ENCODE measurements around the gene ADGRV1.
"Not testable (repeated sequence)": the region's sequence is repeated elsewhere in the genome, so short reads cannot be mapped to it uniquely, and the experiment has no call there.

Gene ADGRV1

DNA sequence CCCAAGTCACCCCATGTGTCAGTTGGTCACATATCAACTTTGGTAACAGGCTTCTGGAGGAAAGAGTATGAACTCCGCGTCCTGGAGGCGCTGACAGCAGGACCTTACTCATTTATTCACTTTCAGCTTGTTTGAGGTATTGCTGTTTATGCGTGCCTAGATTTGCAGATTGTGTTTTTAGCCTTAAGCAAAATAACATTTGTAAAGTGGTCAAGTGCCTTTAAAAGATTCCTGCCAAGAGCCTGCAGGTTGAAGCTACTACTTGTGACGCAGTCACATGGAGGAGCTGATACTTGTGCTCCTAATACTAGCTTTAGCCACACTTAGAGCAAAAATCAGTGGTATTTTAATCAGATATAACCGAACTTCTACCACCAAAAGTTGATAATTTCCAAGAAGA lies 351.3 kb downstream of the ADGRV1 start:
- Mint-ChIP-seq H3K36me3 (ENCODE audit: low read depth) (no peaks in the 10 kb centered on the region), H3K4me3 (no peak overlapping the region), H3K9me3 (no peaks in the 10 kb centered on the region), H3K27me3 (no peaks in the 10 kb centered on the region), H3K27ac (no peak overlapping the region), H3K4me1 (ENCODE audit: low read depth) (no peaks in the 10 kb centered on the region)
- intact Hi-C loops (cut with micrococcal nuclease) = no loop called here

DNA sequence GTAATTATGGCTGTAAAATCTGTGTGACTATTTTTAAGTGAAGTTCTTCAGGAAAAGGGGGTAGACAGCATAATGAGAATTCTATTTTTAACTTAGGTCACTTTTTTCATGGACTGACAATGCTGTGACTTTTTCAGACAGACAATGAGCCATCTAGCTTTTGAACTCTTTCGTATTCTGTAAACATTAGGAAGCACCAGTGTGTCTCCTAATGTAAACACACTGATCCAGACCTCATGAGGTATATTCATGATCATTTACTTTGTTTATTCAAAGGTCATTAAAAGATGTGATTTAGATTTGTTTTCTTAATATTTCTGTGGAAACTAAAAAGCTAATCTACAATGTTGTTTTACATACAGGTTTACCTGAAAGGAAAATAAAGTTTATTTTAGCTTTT lies 352.6 kb downstream of the ADGRV1 start:
- no peaks in the 10 kb centered on the region for H3K9me3 Mint-ChIP-seq
- H3K36me3 Mint-ChIP-seq (ENCODE audit: low read depth) = no peaks in the 10 kb centered on the region
- intact Hi-C loops (cut with micrococcal nuclease) = no loop called here
- no peaks in the 10 kb centered on the region for H3K27me3 Mint-ChIP-seq
- no peak overlapping the region for H3K27ac Mint-ChIP-seq
- no peaks in the 10 kb centered on the region for H3K4me1 Mint-ChIP-seq (ENCODE audit: low read depth)
- H3K4me3 Mint-ChIP-seq = no peak overlapping the region

DNA sequence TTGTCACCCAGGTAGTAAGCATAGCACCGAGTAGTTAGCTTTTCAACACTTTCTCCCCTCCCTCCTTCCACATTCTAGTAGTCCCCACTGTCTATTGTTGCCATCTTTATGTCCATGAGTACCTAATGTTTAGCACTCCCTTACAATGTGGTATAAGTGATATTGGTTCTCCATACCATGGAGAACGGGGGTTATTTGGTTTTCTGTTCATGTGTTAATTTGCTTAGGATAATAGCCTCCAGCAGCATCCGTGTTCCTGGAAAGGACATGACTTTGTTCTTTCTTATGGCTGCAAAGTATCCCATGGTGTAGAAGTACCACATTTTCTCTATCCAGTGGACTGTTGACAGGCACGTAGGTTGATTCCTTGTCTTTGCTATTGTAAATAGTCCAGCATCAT lies 353.9 kb downstream of the ADGRV1 start:
- Mint-ChIP-seq H3K4me3 (no peak overlapping the region), H3K27ac (no peak overlapping the region), H3K4me1 (ENCODE audit: low read depth) (no peaks in the 10 kb centered on the region), H3K9me3 (no peaks in the 10 kb centered on the region), H3K36me3 (ENCODE audit: low read depth) (no peaks in the 10 kb centered on the region), H3K27me3 (no peaks in the 10 kb centered on the region)
- intact Hi-C loops (cut with micrococcal nuclease) = no loop called here

DNA sequence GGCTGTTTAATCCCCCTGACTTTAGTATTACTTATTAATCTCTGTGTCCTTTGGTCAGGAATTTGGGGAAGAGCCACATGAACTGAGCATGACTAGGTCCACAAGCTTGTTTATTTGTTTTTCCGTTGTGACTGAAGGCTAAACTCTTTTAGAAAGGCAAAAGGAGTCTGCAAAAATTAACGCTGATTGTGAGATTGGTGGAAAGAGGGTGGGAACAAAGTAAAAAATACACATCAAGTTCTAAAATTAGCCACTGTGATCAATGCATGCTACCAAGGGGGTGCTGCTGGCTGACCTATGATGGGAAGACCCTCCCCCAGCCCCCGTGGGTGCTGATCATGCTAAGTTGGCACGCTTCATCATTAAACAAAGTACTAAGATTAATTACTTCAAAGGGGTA lies 356.8 kb downstream of the ADGRV1 start:
- H3K27me3 Mint-ChIP-seq = no peaks in the 10 kb centered on the region
- H3K9me3 Mint-ChIP-seq = no peaks in the 10 kb centered on the region
- H3K4me3 Mint-ChIP-seq = no peak overlapping the region
- no peak overlapping the region for H3K27ac Mint-ChIP-seq
- H3K4me1 Mint-ChIP-seq (ENCODE audit: low read depth) = no peaks in the 10 kb centered on the region
- intact Hi-C loops (cut with micrococcal nuclease) = no loop called here
- H3K36me3 Mint-ChIP-seq (ENCODE audit: low read depth) = no peaks in the 10 kb centered on the region

DNA sequence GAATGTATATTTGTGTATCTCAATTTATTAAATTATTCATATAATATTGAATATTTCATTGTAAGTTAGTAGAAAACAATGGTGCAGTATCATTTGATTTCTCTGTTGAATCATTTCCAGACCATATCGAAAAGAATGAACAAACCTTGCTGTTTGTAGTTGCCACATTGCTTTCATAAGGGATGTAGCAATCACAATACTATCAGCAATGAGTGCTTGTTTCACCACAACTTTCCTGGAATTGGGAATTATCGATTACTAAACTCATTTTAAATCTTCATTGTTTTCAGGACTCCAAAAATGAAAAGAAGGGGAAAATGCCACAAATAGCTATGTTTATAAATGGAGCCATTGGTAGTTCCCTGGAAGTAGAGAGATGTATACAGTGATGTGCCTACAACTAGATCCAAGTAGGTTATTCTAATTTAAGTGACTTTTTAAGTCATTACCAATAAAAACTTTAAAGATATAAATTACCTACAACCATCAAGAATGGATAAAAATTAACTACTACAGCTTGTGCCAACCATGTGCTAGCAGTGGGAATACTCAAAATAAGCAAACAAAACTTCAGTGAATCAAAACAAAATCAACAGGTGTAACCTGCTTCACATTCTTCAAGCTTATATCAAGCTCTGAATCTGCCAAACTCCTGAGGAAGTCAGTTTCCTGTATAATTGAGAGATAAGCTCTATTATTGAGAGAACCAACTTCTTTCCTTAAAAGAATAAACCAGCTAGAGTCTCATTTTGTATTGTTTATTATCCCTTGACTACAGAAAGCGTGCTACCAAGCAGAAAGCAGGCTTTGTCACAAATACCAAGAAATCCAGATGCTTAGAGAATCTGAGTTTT lies 358.6 kb downstream of the ADGRV1 start:
- intact Hi-C loops (cut with micrococcal nuclease) = no loop called here
- H3K36me3 Mint-ChIP-seq (ENCODE audit: low read depth) = no peaks in the 10 kb centered on the region
- H3K27ac Mint-ChIP-seq = no peak overlapping the region

DNA sequence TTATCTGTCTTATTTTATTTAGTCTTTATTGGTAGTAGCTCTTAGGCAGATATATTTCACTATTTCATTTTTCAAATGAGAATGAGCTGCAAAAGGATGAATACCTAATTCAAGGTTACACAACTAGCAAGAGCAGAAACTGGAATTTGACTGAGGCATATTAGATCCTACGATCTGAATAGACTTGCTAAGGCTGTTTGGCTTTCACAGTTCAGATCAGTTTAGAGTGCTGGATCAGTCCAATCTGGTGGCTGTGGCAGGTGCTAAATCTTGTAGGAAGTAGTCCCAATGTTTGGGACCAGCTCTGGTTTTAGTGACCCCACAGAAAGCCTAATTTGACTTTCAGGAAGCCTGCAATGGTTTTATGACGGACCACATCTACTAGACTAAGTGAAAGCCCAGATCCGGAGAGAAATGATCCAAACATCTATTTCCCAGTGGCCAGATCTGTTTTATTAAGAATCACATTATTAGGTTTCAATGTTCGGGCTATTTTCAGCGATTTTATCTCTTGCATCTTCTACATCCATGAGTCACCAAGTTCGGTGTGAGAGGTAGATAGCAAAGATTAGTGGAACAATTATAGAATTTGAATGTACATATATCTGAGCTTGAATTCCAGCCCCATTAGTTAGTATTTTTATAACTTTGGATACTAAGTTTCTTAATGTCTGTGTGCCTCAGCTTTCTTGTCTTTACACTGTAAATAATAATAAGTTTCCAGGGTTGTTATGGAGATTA lies 359.5 kb downstream of the ADGRV1 start:
- H3K36me3 Mint-ChIP-seq (ENCODE audit: low read depth) = no peaks in the 10 kb centered on the region

More for the DNA sequence above, 358.6 kb downstream of the ADGRV1 start:
- Mint-ChIP-seq H3K4me1 (ENCODE audit: low read depth) (no peaks in the 10 kb centered on the region), H3K9me3 (no peaks in the 10 kb centered on the region), H3K4me3 (no peak overlapping the region), H3K27me3 (no peaks in the 10 kb centered on the region)

DNA sequence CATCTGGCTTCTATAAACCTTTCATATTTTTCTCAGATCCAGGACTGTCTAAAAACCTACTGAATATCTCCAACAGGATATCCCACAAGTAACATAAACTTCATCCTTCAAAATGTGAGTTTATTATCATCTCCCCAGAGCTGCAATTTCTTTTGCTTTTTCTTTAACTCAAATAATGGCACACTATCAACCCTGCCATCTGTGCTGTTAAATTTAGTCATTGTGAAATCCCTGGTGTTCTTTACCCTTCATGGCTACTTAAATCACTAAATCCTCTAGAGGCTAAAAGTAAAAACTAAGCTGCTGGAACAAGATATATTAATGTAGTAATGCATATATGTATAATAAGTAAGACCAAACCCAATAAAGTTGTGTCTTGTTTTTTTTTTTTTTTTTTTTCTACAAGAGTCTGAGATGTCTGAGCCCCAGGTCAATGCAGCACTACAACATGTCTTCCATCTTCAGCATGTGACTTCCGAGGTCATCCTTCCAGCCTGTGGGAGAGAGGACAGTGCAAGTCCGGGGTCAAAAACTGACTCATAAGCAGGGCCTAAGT lies 362.9 kb downstream of the ADGRV1 start:
- intact Hi-C loops (cut with micrococcal nuclease) = no loop called here
- no peaks in the 10 kb centered on the region for H3K9me3 Mint-ChIP-seq
- no peak overlapping the region for H3K27ac Mint-ChIP-seq
- no peak overlapping the region for H3K4me3 Mint-ChIP-seq
- H3K27me3 Mint-ChIP-seq = no peaks in the 10 kb centered on the region
- H3K4me1 Mint-ChIP-seq (ENCODE audit: low read depth) = no peaks in the 10 kb centered on the region
- H3K36me3 Mint-ChIP-seq (ENCODE audit: low read depth) = no peaks in the 10 kb centered on the region

More for the DNA sequence above, 359.5 kb downstream of the ADGRV1 start:
- intact Hi-C loops (cut with micrococcal nuclease) = no loop called here
- Mint-ChIP-seq H3K4me3 (no peak overlapping the region), H3K27me3 (no peaks in the 10 kb centered on the region), H3K4me1 (ENCODE audit: low read depth) (no peaks in the 10 kb centered on the region), H3K27ac (no peak overlapping the region), H3K9me3 (no peaks in the 10 kb centered on the region)

DNA sequence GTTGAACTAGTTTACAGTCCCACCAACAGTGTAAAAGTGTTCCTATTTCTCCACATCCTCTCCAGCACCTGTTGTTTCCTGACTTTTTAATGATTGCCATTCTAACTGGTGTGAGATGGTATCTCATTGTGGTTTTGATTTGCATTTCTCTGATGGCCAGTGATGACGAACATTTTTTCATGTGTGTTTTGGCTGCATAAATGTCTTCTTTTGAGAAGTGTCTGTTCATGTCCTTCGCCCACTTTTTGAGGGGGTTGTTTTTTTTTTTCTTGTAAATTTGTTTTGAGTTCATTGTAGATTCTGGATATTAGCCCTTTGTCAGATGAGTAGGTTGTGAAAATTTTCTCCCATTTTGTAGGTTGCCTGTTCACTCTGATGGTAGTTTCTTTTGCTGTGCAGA lies 365.6 kb downstream of the ADGRV1 start:
- H3K4me1 Mint-ChIP-seq (ENCODE audit: low read depth); H3K27me3 Mint-ChIP-seq; H3K27ac Mint-ChIP-seq; H3K9me3 Mint-ChIP-seq; H3K4me3 Mint-ChIP-seq; intact Hi-C loops (cut with micrococcal nuclease); H3K36me3 Mint-ChIP-seq (ENCODE audit: low read depth): not testable (repeated sequence)

DNA sequence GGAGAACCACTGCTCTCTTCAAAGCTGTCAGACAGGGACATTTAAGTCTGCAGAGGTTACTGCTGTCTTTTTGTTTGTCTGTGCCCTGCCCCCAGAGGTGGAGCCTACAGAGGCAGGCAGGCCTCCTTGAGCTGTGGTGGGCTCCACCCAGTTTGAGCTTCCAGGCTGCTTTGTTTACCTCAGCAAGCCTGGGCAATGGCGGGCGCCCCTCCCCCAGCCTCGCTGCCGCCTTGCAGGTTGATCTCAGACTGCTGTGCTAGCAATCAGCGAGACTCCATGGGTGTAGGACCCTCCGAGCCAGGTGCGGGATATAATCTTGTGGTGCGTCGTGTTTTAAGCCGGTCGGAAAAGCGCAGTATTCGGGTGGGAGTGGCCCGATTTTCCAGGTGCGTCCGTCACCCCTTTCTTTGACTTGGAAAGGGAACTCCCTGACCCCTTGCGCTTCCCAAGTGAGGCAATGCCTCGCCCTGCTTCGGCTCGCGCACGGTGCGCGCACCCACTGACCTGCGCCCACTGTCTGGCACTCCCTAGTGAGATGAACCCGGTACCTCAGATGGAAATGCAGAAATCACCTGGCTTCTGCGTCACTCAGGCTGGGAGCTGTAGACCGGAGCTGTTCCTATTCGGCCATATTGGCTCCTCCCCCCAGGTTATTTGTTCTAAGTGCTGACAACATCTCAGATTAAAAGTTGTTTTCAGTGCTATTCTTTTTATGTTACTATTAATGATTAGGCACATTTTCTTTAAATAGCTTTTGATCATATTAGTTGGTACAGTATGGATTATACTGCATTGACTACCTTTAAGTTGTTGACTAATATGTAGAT lies 370.6 kb downstream of the ADGRV1 start:
- H3K4me1 Mint-ChIP-seq (ENCODE audit: low read depth); H3K36me3 Mint-ChIP-seq (ENCODE audit: low read depth); H3K4me3 Mint-ChIP-seq; H3K9me3 Mint-ChIP-seq; H3K27ac Mint-ChIP-seq; intact Hi-C loops (cut with micrococcal nuclease); H3K27me3 Mint-ChIP-seq: not testable (repeated sequence)

DNA sequence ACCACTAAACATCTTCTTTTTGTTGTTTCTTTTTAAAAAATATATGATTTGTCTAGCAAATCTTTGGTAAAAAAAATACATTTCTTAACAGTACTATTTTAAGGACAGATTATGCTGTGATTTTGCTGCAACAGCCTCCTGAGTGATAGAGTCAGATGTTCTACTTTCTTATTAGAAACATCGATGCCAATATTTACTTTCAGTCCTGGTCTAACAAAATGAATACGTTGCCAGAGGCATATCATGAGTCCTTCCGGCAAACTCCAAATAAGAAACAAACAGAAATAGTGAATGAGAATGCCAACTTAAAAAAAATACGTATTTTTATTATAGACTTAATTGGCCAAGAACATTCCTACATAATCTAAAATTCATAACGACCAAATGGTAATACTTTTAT lies 371.5 kb downstream of the ADGRV1 start:
- no peaks in the 10 kb centered on the region for H3K4me1 Mint-ChIP-seq (ENCODE audit: low read depth)
- H3K9me3 Mint-ChIP-seq = no peaks in the 10 kb centered on the region
- no peak overlapping the region for H3K27ac Mint-ChIP-seq
- no peaks in the 10 kb centered on the region for H3K36me3 Mint-ChIP-seq (ENCODE audit: low read depth)
- H3K27me3 Mint-ChIP-seq = peaks cover 3% of the 10 kb centered on the region
- no peak overlapping the region for H3K4me3 Mint-ChIP-seq
- intact Hi-C loops (cut with micrococcal nuclease) = loop anchor here (2.0 to 10.0 kb wide), 3 partner anchors 63 to 455 kb away; partner anchors contain the start of gene ARRDC3

DNA sequence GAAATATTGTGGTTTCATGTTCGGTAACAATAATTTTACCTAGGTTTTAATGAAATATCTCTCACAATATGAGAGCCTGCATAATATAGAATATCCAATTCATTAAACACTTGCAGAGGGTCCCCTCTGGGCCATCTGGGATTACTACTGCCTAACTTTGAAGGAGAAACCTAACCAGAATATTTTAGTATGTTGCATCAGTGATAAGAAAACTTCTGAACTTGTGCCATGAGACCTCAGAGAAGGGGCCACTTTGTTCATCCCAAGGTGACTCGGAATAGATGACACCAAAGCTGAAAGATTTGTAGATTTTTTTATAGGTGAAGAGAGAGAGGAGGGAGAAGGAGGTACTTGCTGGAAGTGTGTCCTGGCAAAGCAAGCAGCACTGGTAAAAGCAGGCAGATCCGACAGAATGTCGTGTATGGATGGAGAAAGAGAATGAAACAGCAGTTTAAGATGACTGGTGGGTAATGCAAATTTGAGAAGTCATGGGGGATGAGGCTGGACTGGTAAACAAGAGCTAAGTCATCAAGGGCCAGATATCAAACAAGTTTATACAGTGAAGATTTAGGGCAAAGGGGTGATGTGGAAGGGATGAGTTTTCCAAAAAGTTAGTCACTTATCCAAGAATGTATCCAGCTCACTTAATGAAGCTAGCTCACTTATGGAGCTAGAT lies 372.3 kb downstream of the ADGRV1 start:
- no peak overlapping the region for H3K4me3 Mint-ChIP-seq
- no peaks in the 10 kb centered on the region for H3K4me1 Mint-ChIP-seq (ENCODE audit: low read depth)
- H3K36me3 Mint-ChIP-seq (ENCODE audit: low read depth) = no peaks in the 10 kb centered on the region
- no peak overlapping the region for H3K27ac Mint-ChIP-seq
- no peaks in the 10 kb centered on the region for H3K9me3 Mint-ChIP-seq
- H3K27me3 Mint-ChIP-seq = peaks cover 3% of the 10 kb centered on the region
- intact Hi-C loops (cut with micrococcal nuclease) = loop anchor here (2.0 to 10.0 kb wide), 3 partner anchors 64 to 454 kb away; partner anchors contain the start of gene ARRDC3

DNA sequence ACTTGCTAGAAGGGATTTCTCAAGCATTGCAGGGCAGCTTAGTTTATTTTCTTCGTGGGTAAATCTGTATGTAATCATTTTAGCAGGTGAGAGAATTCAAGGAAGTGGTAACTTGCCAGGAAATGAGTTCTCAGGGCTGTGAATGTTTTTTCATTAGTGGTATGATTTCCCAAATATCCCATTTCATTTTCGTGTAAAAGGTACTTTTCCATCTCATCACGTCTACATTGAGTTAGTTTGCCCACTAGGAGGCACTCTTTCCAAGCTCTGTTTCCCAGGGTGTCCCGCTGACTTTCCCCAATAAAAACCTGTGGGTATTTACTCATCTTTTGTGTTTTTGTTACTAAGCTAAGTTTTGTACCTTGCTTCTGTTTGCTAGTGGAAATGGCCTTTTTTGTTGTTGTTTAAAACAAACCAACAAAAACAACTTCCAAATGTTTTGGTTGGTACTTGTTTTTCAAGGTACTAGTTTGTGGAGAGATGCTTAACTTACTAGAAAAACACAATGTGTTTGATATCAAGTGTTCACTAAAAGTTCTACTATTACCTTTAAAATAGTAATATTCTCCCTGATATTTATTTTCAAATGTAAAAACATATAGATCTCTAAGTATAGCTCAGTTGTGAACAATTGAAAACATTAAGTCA lies 373.6 kb downstream of the ADGRV1 start:
- Mint-ChIP-seq H3K4me1 (ENCODE audit: low read depth) (no peaks in the 10 kb centered on the region), H3K4me3 (no peak overlapping the region), H3K36me3 (ENCODE audit: low read depth) (no peaks in the 10 kb centered on the region), H3K27ac (no peak overlapping the region), H3K27me3 (peaks cover 3% of the 10 kb centered on the region), H3K9me3 (no peaks in the 10 kb centered on the region)
- intact Hi-C loops (cut with micrococcal nuclease) = loop anchor here (1.0 to 10.0 kb wide), 3 partner anchors 170 to 487 kb away; partner anchors contain the start of gene ARRDC3

DNA sequence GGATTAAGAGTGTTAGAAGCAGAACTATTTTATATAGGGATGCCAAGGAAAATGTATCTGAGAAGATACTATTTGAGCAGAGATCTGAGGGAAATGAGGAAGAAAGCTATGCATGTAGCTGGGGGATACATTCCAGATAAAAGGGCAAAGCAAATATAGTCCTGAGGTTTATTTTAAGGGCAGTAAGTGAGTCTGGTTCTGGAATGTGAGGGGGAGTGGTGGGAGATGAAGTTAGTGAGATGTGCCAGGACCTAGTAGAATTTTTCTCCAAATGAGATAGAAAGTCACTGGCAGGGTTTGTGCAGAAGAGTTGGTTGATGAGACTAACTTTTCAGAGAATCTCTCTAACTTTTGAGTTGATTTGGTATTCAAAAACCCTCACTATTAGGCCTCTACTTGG lies 374.7 kb downstream of the ADGRV1 start:
- Mint-ChIP-seq H3K27ac (no peak overlapping the region), H3K27me3 (peaks cover 3% of the 10 kb centered on the region), H3K4me1 (ENCODE audit: low read depth) (no peaks in the 10 kb centered on the region), H3K9me3 (no peaks in the 10 kb centered on the region), H3K36me3 (ENCODE audit: low read depth) (no peaks in the 10 kb centered on the region), H3K4me3 (no peak overlapping the region)
- intact Hi-C loops (cut with micrococcal nuclease) = loop anchor here (5.0 to 10.0 kb wide), 2 partner anchors 169 to 452 kb away; partner anchors contain the start of gene ARRDC3

Measured in dendritic cell treated with granulocyte-macrophage colony-stimulating factor and Interleukin-4, amounts not matched to agents 40 ng/mL and 50 ng/mL, for 4 days (primary cell).